ENCODE results near the gene OR5AK2. TPM values are rescaled to one million over a fixed set of nuclear protein-coding genes. Genes with fewer than 3 reads are reported as not detected.

OR5AK2 gene
- polyA plus RNA-seq, 1 donor (not counting 4 experiments of a cell fraction or from before 2014, with no cell fraction given): not detected

DNA sequence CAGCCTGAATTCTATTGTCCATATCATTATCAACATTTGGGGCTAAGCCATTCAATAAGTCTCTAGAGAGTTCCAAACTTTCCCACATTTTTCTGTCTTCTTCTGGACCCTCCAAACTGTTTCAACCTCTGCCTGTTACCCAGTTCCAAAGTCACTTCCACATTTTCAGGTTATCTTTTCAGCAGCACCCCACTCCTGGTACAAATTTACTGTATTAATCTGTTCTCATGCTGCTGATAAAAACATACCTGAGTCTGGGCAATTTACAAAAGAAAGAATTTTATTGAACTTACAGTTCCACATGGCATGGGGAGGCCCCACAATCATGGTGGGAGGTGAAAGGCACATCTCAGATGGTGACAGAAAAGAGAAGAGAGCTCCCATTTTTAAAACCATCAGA is 5.8 kb downstream of the OR5AK2 start:
- no peak overlapping the region for H3K4me2 ChIP-seq (ENCODE audit: control insufficient read depth, extremely low read depth, insufficient read depth, low read depth, low read length)
- H2AFZ ChIP-seq (ENCODE audit: control insufficient read depth, low read length): no peak overlapping the region
- H4K20me1 ChIP-seq (ENCODE audit: control insufficient read depth, extremely low read depth, insufficient read depth, low read length): no peaks in the 10 kb centered on the region
- H3K27ac ChIP-seq (ENCODE audit: control insufficient read depth, insufficient read depth, low read length): no peak overlapping the region
- H3K4me3 ChIP-seq (ENCODE audit: control insufficient read depth in 2 of 3, extremely low read depth in 1 of 3, insufficient read depth in 2 of 3, low read depth in 1 of 3, low read length in 3 of 3): no peak overlapping the region
- H3K4me1 ChIP-seq (ENCODE audit: control insufficient read depth, extremely low read depth, insufficient read depth, low read length): no peaks in the 10 kb centered on the region
- no peaks in the 10 kb centered on the region for H3K9me1 ChIP-seq (ENCODE audit: control insufficient read depth, extremely low read depth, insufficient read depth, low read length)
- dilution Hi-C loops (cut with MboI; ENCODE audit: extremely low pct_ligation_motif_present, low sequenced_read_pairs): no loop called here
- no peak for DNase-seq (ENCODE audit: low read depth, low spot score)
- no peaks in the 10 kb centered on the region for H3K27me3 ChIP-seq (ENCODE audit: control insufficient read depth, extremely low read depth, insufficient read depth, low read length)
- peaks cover 3% of the 10 kb centered on the region for H3K9me3 ChIP-seq (ENCODE audit: control insufficient read depth, low read depth, low read length)
- TF ChIP-seq, protein P1, sequence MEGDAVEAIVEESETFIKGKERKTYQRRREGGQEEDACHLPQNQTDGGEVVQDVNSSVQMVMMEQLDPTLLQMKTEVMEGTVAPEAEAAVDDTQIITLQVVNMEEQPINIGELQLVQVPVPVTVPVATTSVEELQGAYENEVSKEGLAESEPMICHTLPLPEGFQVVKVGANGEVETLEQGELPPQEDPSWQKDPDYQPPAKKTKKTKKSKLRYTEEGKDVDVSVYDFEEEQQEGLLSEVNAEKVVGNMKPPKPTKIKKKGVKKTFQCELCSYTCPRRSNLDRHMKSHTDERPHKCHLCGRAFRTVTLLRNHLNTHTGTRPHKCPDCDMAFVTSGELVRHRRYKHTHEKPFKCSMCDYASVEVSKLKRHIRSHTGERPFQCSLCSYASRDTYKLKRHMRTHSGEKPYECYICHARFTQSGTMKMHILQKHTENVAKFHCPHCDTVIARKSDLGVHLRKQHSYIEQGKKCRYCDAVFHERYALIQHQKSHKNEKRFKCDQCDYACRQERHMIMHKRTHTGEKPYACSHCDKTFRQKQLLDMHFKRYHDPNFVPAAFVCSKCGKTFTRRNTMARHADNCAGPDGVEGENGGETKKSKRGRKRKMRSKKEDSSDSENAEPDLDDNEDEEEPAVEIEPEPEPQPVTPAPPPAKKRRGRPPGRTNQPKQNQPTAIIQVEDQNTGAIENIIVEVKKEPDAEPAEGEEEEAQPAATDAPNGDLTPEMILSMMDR (optimal IDR thresholded peaks at IDR 0.05 in 1 of 3, IDR thresholded peaks at IDR 0.05 in 1 of 3, conservative IDR thresholded peaks at IDR 0.05 in 1 of 3; ENCODE audit: extremely low read depth in 1 of 3, insufficient read depth in 2 of 3, low read length in 3 of 3): no peak
- no peak for TF ChIP-seq EZH2 (IDR thresholded peaks at IDR 0.05; ENCODE audit: low read length)
- H3K9ac ChIP-seq (ENCODE audit: control insufficient read depth, extremely low read depth, insufficient read depth, low read length): no peak overlapping the region
- no peaks in the 10 kb centered on the region for H3K36me3 ChIP-seq (ENCODE audit: control insufficient read depth in 2 of 2, extremely low read depth in 1 of 2, insufficient read depth in 2 of 2, low read length in 2 of 2)
- FAIRE-seq: no peak
- no peaks in the 10 kb centered on the region for H3K79me2 ChIP-seq (ENCODE audit: control insufficient read depth, insufficient read depth, low read length)

DNA sequence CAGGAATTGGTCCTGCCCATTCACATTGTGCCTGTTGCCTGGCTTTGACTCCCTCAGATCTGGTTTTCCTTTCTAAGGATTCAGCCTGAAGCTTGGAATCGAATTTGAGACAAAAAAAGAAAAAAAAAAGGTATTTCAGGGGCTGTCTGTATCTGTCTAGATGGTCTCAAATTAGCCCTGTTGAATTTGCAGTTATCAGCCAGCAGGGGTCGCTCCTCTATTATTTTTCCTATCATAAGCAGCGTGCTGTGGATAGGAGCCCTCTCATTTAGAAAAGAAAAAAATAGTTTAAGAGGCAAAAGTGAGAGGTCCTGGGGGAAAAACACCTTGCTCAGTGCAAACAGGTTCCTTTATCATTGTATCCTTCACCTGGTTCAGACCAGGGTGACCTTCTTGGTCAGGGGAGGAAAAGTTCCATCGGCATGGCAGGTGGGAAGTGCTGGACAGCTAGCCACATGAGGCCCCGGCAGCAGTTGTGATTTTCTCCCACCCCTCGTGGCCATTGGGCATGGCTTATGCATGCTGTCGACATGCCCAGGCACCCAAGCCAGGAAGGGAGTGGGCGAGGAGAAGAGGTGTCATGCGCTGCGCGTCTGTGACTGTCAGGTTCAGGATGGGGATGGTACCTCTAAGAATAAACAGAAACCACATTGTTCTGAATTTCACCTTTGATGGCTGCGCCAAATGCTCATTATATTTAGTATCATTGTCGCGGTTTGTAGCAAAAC is 13.1 kb downstream of the OR5AK2 start:
- Histone ChIP-seq H3K79me2 (ENCODE audit: control insufficient read depth, insufficient read depth, low read length) (no peaks in the 10 kb centered on the region), H3K9me3 (ENCODE audit: control insufficient read depth, low read depth, low read length) (peaks cover 2% of the 10 kb centered on the region), H3K36me3 (ENCODE audit: control insufficient read depth in 2 of 2, extremely low read depth in 1 of 2, insufficient read depth in 2 of 2, low read length in 2 of 2) (no peaks in the 10 kb centered on the region), H3K9me1 (ENCODE audit: control insufficient read depth, extremely low read depth, insufficient read depth, low read length) (no peaks in the 10 kb centered on the region), H2AFZ (ENCODE audit: control insufficient read depth, low read length) (no peak overlapping the region), H3K27ac (ENCODE audit: control insufficient read depth, insufficient read depth, low read length) (no peak overlapping the region), H4K20me1 (ENCODE audit: control insufficient read depth, extremely low read depth, insufficient read depth, low read length) (no peaks in the 10 kb centered on the region), H3K4me1 (ENCODE audit: control insufficient read depth, extremely low read depth, insufficient read depth, low read length) (no peaks in the 10 kb centered on the region), H3K4me2 (ENCODE audit: control insufficient read depth, extremely low read depth, insufficient read depth, low read depth, low read length) (no peak overlapping the region), H3K27me3 (ENCODE audit: control insufficient read depth, extremely low read depth, insufficient read depth, low read length) (no peaks in the 10 kb centered on the region), H3K9ac (ENCODE audit: control insufficient read depth, extremely low read depth, insufficient read depth, low read length) (no peak overlapping the region), H3K4me3 (ENCODE audit: control insufficient read depth in 2 of 3, extremely low read depth in 1 of 3, insufficient read depth in 2 of 3, low read depth in 1 of 3, low read length in 3 of 3) (no peak overlapping the region)
- no peak for FAIRE-seq
- no peak for DNase-seq (ENCODE audit: low read depth, low spot score)
- dilution Hi-C loops (cut with MboI; ENCODE audit: extremely low pct_ligation_motif_present, low sequenced_read_pairs): no loop called here
- TF ChIP-seq, protein P1 (optimal IDR thresholded peaks at IDR 0.05 in 1 of 3, IDR thresholded peaks at IDR 0.05 in 1 of 3, conservative IDR thresholded peaks at IDR 0.05 in 1 of 3; ENCODE audit: extremely low read depth in 1 of 3, insufficient read depth in 2 of 3, low read length in 3 of 3): peak; percentile 15 to 54 (median 45)
- TF ChIP-seq EZH2 (IDR thresholded peaks at IDR 0.05; ENCODE audit: low read length): no peak

Data from keratinocyte (primary cell).